Measurements from ENCODE around the gene AP1G1.

DNA sequence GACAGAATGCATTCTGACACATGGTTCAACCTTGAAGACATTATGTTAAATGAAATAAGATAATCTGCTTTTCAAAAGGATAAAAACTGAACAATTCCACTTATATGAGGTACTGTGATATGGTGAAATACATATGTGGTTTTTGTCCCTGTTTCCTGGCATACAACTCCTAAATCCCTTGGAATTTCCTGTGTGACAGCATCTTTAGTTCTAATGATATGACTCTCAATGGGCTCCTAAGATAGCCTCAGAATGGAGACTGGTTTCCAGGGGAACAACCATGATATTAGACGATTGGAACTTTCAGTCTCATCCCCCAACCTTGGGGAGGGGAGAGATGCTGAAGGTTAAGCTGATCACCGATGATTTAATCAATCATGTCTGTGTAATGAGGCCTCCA is 46.4 kb downstream of the AP1G1 start:
- TF ChIP-seq CTCF (IDR thresholded peaks at IDR 0.05; ENCODE audit: poor library complexity, severe bottlenecking) (no peak), EZH2 (IDR thresholded peaks at IDR 0.05; ENCODE audit: borderline replicate concordance, insufficient read depth, low read length, poor library complexity, severe bottlenecking) (no peak), TAF1 (IDR thresholded peaks at IDR 0.05; ENCODE audit: low read depth) (no peak), REST (IDR thresholded peaks at IDR 0.05; ENCODE audit: borderline replicate concordance) (no peak), POLR2AphosphoS5 (IDR thresholded peaks at IDR 0.05) (no peak), SMC3 (conservative IDR thresholded peaks at IDR 0.05; ENCODE audit: poor library complexity) (no peak), RAD21 (conservative IDR thresholded peaks at IDR 0.05) (no peak)

Measured in neural cell (in vitro differentiated cells).